Breast epithelium (tissue), 3 donors: Measurements from ENCODE around the gene SCN4B.

Experiments
- CTCF ChIP-seq, 3 donors: fragments of 450-650 bp; IDR thresholded peaks; one replicate each; pipeline ENCODE4 v1.5.1; 2016 to 2017; ENCODE audit warnings: antibody characterized with exemption in 3 of 3, mild to moderate bottlenecking in 3 of 3, moderate library complexity in 3 of 3
- POLR2A ChIP-seq: fragments of 450-650 bp; IDR thresholded peaks from one replicate; pipeline ENCODE4 v1.6.1; 2016; ENCODE audit warnings: antibody characterized with exemption, mild to moderate bottlenecking, moderate library complexity

DNA sequence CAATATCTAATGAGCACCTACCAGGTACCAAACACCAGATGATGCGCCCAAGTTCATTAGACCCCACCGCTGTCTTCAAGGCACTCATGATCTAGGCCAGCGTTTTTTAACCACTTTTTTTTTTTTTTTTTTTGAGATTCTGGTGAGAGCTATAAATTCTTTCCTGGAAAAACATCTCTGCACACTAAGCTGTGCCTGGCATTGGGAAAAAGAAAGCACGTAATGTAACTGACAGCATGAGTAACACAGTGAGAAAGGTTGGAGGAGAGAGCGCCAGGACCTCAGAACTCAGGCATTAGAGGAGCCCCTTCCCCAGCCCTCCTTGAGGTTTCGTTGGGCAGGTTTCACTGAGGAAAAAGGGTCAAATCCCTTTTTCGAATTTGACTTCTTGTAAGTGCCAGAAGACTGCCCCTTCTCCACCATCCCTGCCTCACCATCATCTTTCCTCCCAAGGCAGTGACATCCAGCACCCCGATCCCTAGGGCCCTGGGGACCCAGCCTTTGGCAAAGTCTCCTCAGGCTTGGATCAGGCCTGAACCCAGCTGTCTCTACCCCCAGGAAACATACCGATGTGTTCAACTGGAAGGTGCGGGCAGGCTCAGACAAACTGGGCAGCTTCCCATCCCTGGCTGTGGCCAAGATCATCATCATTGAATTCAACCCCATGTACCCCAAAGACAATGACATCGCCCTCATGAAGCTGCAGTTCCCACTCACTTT is 39.8 kb downstream of the SCN4B start:
- TF ChIP-seq POLR2A, result no peak
- no peak for TF ChIP-seq CTCF (IDR thresholded peaks at IDR 0.05)
